ENCODE data around the gene TMEM115. TPM values are rescaled to one million over a fixed set of nuclear protein-coding genes. Genes with fewer than 3 reads are reported as not detected.
A peak's percentile ranks its signal among the peaks of the same experiment; 100 is the strongest.

Gene TMEM115
- total and polyA plus RNA-seq, 2 donors (not counting 3 experiments of a cell fraction or from before 2014, with no cell fraction given) = 44.7 to 65.5 TPM

- dilution Hi-C loops (cut with MboI; ENCODE audit: extremely low pct_ligation_motif_present, low sequenced_read_pairs) = no loop called here
- Histone ChIP-seq H3K36me3 (ENCODE audit: control insufficient read depth in 2 of 2, extremely low read depth in 1 of 2, insufficient read depth in 2 of 2, low read length in 2 of 2) (peaks cover 17 to 47% of the 10 kb centered on the region in 2 experiments), H3K9ac (replicated peaks; ENCODE audit: extremely low read depth, insufficient read depth, low read length) (no peak overlapping the region), H3K4me1 (ENCODE audit: control insufficient read depth, extremely low read depth, insufficient read depth, low read length) (peaks cover 55% of the 10 kb centered on the region), H3K4me2 (ENCODE audit: insufficient read depth, low read length) (peak overlapping the region; percentile 69), H4K20me1 (replicated peaks; ENCODE audit: control insufficient read depth, extremely low read depth, insufficient read depth, low read length) (no peaks in the 10 kb centered on the region), H2AFZ (ENCODE audit: low read depth, low read length) (no peak overlapping the region), H3K27me3 (ENCODE audit: control insufficient read depth in 2 of 2, insufficient read depth in 2 of 2, low read length in 2 of 2) (no peaks in the 10 kb centered on the region), H3K4me3 (replicated peaks in 1 of 3; ENCODE audit: insufficient read depth in 1 of 3, low read depth in 1 of 3, low read length in 3 of 3) (peak overlapping the region in 2 of 3 experiments; percentile 11 to 89), H3K79me2 (ENCODE audit: control insufficient read depth, insufficient read depth, low read length) (peaks cover 52% of the 10 kb centered on the region), H3K9me3 (replicated peaks; ENCODE audit: control insufficient read depth, insufficient read depth, low read length) (no peaks in the 10 kb centered on the region), H3K9me1 (replicated peaks; ENCODE audit: control insufficient read depth, extremely low read depth, insufficient read depth, low read length) (no peaks in the 10 kb centered on the region), H3K27ac (ENCODE audit: insufficient read depth, low read depth, low read length) (no peak overlapping the region)
- no TSS peak for BruUV-seq (replicated peaks)
- TF ChIP-seq EZH2 (IDR thresholded peaks at IDR 0.05; ENCODE audit: borderline replicate concordance, low read depth, low read length, severe bottlenecking) (no peak), POLR2A (IDR thresholded peaks at IDR 0.05; ENCODE audit: low read depth, low read length) (peak; percentile 2)
- POLR2A ChIA-PET = interaction anchor here (0.6 to 0.8 kb wide), 2 partner anchors 9 to 56 kb away, joined by 3 to 7 read pairs; partner anchors contain the start of gene TUSC2
- CTCF ChIA-PET = interaction anchor here (1.6 to 1.7 kb wide), 2 partner anchors 15 to 19 kb away, joined by 3 to 6 read pairs; partner anchors contain the start of genes HYAL1, HYAL3 and NAA80
- peak; percentile 12 for FAIRE-seq
- intact Hi-C loops (cut with micrococcal nuclease) = no loop called here
- no peak for DNase-seq (ENCODE audit: low read depth, low spot score)
Measured at GRCh38 chr3:50318615-50319014, 40.7 kb downstream of the TMEM115 start.

GRCh38 chr3:50318163-50318562, 41.2 kb downstream of the TMEM115 start:
- no peak overlapping the region for H2AFZ ChIP-seq (ENCODE audit: low read depth, low read length)
- H3K27me3 ChIP-seq (ENCODE audit: control insufficient read depth in 2 of 2, insufficient read depth in 2 of 2, low read length in 2 of 2) = no peaks in the 10 kb centered on the region
- H3K79me2 ChIP-seq (ENCODE audit: control insufficient read depth, insufficient read depth, low read length) = peaks cover 52% of the 10 kb centered on the region
- DNase-seq (ENCODE audit: low read depth, low spot score) = no peak
- no peak overlapping the region for H3K27ac ChIP-seq (ENCODE audit: insufficient read depth, low read depth, low read length)
- peaks cover 51% of the 10 kb centered on the region for H3K4me1 ChIP-seq (ENCODE audit: control insufficient read depth, extremely low read depth, insufficient read depth, low read length)
- H3K4me2 ChIP-seq (ENCODE audit: insufficient read depth, low read length) = peak overlapping the region; percentile 69
- H3K9me1 ChIP-seq (replicated peaks; ENCODE audit: control insufficient read depth, extremely low read depth, insufficient read depth, low read length) = no peaks in the 10 kb centered on the region
- intact Hi-C loops (cut with micrococcal nuclease) = no loop called here
- no peak for FAIRE-seq
- H3K36me3 ChIP-seq (ENCODE audit: control insufficient read depth in 2 of 2, extremely low read depth in 1 of 2, insufficient read depth in 2 of 2, low read length in 2 of 2) = peaks cover 17 to 47% of the 10 kb centered on the region in 2 experiments
- ChIA-PET POLR2A (interaction anchor here (0.8 kb wide), 1 partner anchor 10 kb away, joined by 3 read pairs; the partner anchor contains the start of gene TUSC2), CTCF (interaction anchor here (1.6 to 1.7 kb wide), 2 partner anchors 15 to 19 kb away, joined by 3 to 6 read pairs; partner anchors contain the start of genes HYAL1, HYAL3 and NAA80)
- dilution Hi-C loops (cut with MboI; ENCODE audit: extremely low pct_ligation_motif_present, low sequenced_read_pairs) = no loop called here
- H3K9me3 ChIP-seq (replicated peaks; ENCODE audit: control insufficient read depth, insufficient read depth, low read length) = no peaks in the 10 kb centered on the region
- BruUV-seq (replicated peaks) = no TSS peak
- H3K9ac ChIP-seq (replicated peaks; ENCODE audit: extremely low read depth, insufficient read depth, low read length) = no peak overlapping the region
- H3K4me3 ChIP-seq (replicated peaks in 1 of 3; ENCODE audit: insufficient read depth in 1 of 3, low read depth in 1 of 3, low read length in 3 of 3) = peak overlapping the region in 1 of 3 experiments; percentile 11
- TF ChIP-seq EZH2 (IDR thresholded peaks at IDR 0.05; ENCODE audit: borderline replicate concordance, low read depth, low read length, severe bottlenecking) = no peak
- TF ChIP-seq MYC (IDR thresholded peaks at IDR 0.05; ENCODE audit: low read depth, low read length) = no peak
- no peak for TF ChIP-seq FOS (IDR thresholded peaks at IDR 0.05; ENCODE audit: borderline replicate concordance, insufficient read depth, low read length)
- no peak for TF ChIP-seq CTCF (IDR thresholded peaks at IDR 0.05; ENCODE audit: extremely low read depth in 1 of 2, insufficient read depth in 1 of 2, low read depth in 1 of 2, low read length in 2 of 2)
- no peak for TF ChIP-seq POLR2AphosphoS5 (IDR thresholded peaks at IDR 0.05; ENCODE audit: insufficient read depth, low read depth, low read length)
- TF ChIP-seq MAX (IDR thresholded peaks at IDR 0.05; ENCODE audit: insufficient read depth, insufficient read length) = no peak
- peak; percentile 72 for TF ChIP-seq POLR2A (IDR thresholded peaks at IDR 0.05; ENCODE audit: low read depth, low read length)
- H4K20me1 ChIP-seq (replicated peaks; ENCODE audit: control insufficient read depth, extremely low read depth, insufficient read depth, low read length) = no peaks in the 10 kb centered on the region
